H7 (cell line): ENCODE results near the gene PKP3. TPM values are rescaled to one million over a fixed set of nuclear protein-coding genes. Genes with fewer than 3 reads are reported as not detected.

Experiments
- DNase-seq: peaks from one replicate; pipeline ENCODE4 v3.0.0; 2012
- H3K27me3 ChIP-seq: 2 replicates; pipeline ENCODE4 v1.6.0; 2011; ENCODE audit warnings: mild to moderate bottlenecking, low read length; ENCODE audit not compliant: control insufficient read depth, insufficient read depth
- H3K36me3 ChIP-seq: replicated peaks from 2 replicates; pipeline ENCODE4 v1.5.1; 2011; ENCODE audit warnings: low read length; ENCODE audit not compliant: control insufficient read depth, insufficient read depth
- H3K4me3 ChIP-seq: 2 replicates; pipeline ENCODE4 v1.5.1; 2011; ENCODE audit warnings: low read depth, mild to moderate bottlenecking, control low read depth, low read length, moderate library complexity; ENCODE audit not compliant: insufficient read depth
- total RNA-seq: library from RNA; depleted of rRNA; stranded (reverse); fragments of >200 nt; shearing (Covaris generic); gene quantifications from 2 replicates; pipeline ENCODE4 v1.2.3, GENCODE V29; 2014; rRNA removed

Gene PKP3
- total RNA-seq, 1 experiment from 2014 or later, result 2.1 TPM

- no peak overlapping the region for H3K4me3 ChIP-seq
- no peak for DNase-seq
- peaks cover 11% of the 10 kb centered on the region for H3K36me3 ChIP-seq
- H3K27me3 ChIP-seq, result no peaks in the 10 kb centered on the region
Measured at GRCh38 chr11:451738-452137, 57.7 kb downstream of the PKP3 start.

- Histone ChIP-seq H3K27me3 (no peaks in the 10 kb centered on the region), H3K4me3 (no peak overlapping the region), H3K36me3 (peaks cover 11% of the 10 kb centered on the region)
- DNase-seq, result no peak
Measured at GRCh38 chr11:452203-452744, 58.3 kb downstream of the PKP3 start.

- Histone ChIP-seq H3K27me3 (no peaks in the 10 kb centered on the region), H3K4me3 (no peak overlapping the region), H3K36me3 (peaks cover 11% of the 10 kb centered on the region)
- DNase-seq, result no peak
Measured at GRCh38 chr11:452916-453527, 59.0 kb downstream of the PKP3 start.

GRCh38 chr11:453564-453963 is 59.6 kb downstream of the PKP3 start:
- H3K27me3 ChIP-seq, result no peaks in the 10 kb centered on the region
- H3K4me3 ChIP-seq, result no peak overlapping the region
- H3K36me3 ChIP-seq, result peaks cover 11% of the 10 kb centered on the region
- DNase-seq, result no peak

GRCh38 chr11:454043-454442 is 60.0 kb downstream of the PKP3 start:
- DNase-seq, result no peak
- Histone ChIP-seq H3K27me3 (no peaks in the 10 kb centered on the region), H3K36me3 (peaks cover 11% of the 10 kb centered on the region), H3K4me3 (no peak overlapping the region)

Other genes with a start within 250 kb of the PKP3 start
- gene SCGB1C1, start 201.1 kb upstream of the PKP3 start, total RNA-seq, result not detected in 2 replicates
- 21.5 and 23.7 TPM in 2 replicates for gene BET1L, start 186.8 kb upstream of the PKP3 start, total RNA-seq
- gene RIC8A, start 186.5 kb upstream of the PKP3 start, total RNA-seq, result 103 and 125 TPM in 2 replicates
- gene SIRT3, start 157.9 kb upstream of the PKP3 start, total RNA-seq, result 10.7 and 12.3 TPM in 2 replicates
- 186 and 234 TPM in 2 replicates for gene PSMD13, start 157.2 kb upstream of the PKP3 start, total RNA-seq
- 0.26 and 0.55 TPM in 2 replicates for gene NLRP6, start 115.8 kb upstream of the PKP3 start, total RNA-seq
- 69.0 and 102 TPM in 2 replicates for gene PGGHG, start 105.1 kb upstream of the PKP3 start, total RNA-seq
- gene IFITM5, start 94.7 kb upstream of the PKP3 start, total RNA-seq, result not detected in 2 replicates
- gene IFITM2, start 86.4 kb upstream of the PKP3 start, total RNA-seq, result 374 and 379 TPM in 2 replicates
- 1,398 and 1,404 TPM in 2 replicates for gene IFITM1, start 80.2 kb upstream of the PKP3 start, total RNA-seq
- 278 and 328 TPM in 2 replicates for gene IFITM3, start 73.3 kb upstream of the PKP3 start, total RNA-seq
- 56.0 and 62.6 TPM in 2 replicates for gene B4GALNT4, start 24.7 kb upstream of the PKP3 start, total RNA-seq
- 39.5 and 44.9 TPM in 2 replicates for gene SIGIRR, start 20.8 kb downstream of the PKP3 start, total RNA-seq
- 0.83 and 2.2 TPM in 2 replicates for gene ANO9, start 47.8 kb downstream of the PKP3 start, total RNA-seq
- gene PTDSS2, start 56.1 kb downstream of the PKP3 start, total RNA-seq, result 40.9 and 47.5 TPM in 2 replicates
- gene RNH1, start 113.0 kb downstream of the PKP3 start, total RNA-seq, result 98.9 and 104 TPM in 2 replicates
- gene HRAS, start 141.4 kb downstream of the PKP3 start, total RNA-seq, result 27.1 and 57.9 TPM in 2 replicates
- gene LRRC56, start 143.3 kb downstream of the PKP3 start, total RNA-seq, result 1.3 and 1.5 TPM in 2 replicates
- 2.7 and 4.0 TPM in 2 replicates for gene LMNTD2, start 166.5 kb downstream of the PKP3 start, total RNA-seq
- gene RASSF7, start 166.8 kb downstream of the PKP3 start, total RNA-seq, result 28.2 and 37.0 TPM in 2 replicates
- 37.5 and 42.1 TPM in 2 replicates for gene PHRF1, start 182.3 kb downstream of the PKP3 start, total RNA-seq
- 13.6 and 14.6 TPM in 2 replicates for gene IRF7, start 221.7 kb downstream of the PKP3 start, total RNA-seq
- not detected in 2 replicates for gene CDHR5, start 230.7 kb downstream of the PKP3 start, total RNA-seq
- not detected in 2 replicates for gene SCT, start 233.0 kb downstream of the PKP3 start, total RNA-seq
- 1.8 and 2.1 TPM in 2 replicates for gene DRD4, start 243.1 kb downstream of the PKP3 start, total RNA-seq